SH-SY5Y (cell line): ENCODE data around the gene CLSTN2.

Source experiments
- GATA2 ChIP-seq: IDR thresholded peaks from 2 replicates; pipeline ENCODE4 v1.6.1; 2011; ENCODE audit warnings: mild to moderate bottlenecking, low read depth, low read length
- GATA3 ChIP-seq: IDR thresholded peaks from 2 replicates; pipeline ENCODE4 v1.6.1; 2011; ENCODE audit warnings: low read depth, mild to moderate bottlenecking, low read length, moderate library complexity

Gene CLSTN2

GRCh38 chr3:140391061-140391460 is 456.1 kb downstream of the CLSTN2 start:
- TF ChIP-seq GATA3 (no peak), GATA2 (no peak)

DNA sequence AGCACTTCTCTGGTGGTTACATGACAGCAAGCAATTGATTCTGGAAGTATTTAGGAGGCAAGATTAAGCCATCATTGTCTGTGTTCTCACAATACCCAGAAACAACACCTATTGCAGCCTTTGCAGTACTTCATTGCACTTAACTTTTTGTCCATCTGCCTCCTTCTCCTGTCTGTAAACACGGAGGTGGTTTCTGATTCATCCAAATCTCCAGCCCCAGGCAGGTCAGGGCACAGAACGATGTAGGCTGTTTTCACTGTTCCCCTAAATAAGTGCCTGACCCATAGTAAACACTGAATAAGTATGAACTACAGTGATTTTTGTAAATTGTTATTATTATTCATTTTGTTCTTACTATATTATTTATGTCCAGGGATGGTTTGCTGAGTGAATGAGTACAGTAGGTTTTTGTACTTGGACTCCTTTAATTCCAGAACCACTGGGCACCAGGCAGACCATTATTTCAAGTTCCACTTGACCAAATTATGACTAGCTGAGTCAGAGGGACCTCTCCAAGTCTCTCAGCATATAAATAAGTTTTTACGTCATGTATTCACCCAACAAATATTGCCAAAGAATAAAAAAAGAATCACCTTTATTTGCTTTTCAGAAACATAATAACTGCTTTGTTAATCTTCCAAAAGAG is 459.6 kb downstream of the CLSTN2 start:
- no peak for TF ChIP-seq GATA2
- no peak for TF ChIP-seq GATA3

DNA sequence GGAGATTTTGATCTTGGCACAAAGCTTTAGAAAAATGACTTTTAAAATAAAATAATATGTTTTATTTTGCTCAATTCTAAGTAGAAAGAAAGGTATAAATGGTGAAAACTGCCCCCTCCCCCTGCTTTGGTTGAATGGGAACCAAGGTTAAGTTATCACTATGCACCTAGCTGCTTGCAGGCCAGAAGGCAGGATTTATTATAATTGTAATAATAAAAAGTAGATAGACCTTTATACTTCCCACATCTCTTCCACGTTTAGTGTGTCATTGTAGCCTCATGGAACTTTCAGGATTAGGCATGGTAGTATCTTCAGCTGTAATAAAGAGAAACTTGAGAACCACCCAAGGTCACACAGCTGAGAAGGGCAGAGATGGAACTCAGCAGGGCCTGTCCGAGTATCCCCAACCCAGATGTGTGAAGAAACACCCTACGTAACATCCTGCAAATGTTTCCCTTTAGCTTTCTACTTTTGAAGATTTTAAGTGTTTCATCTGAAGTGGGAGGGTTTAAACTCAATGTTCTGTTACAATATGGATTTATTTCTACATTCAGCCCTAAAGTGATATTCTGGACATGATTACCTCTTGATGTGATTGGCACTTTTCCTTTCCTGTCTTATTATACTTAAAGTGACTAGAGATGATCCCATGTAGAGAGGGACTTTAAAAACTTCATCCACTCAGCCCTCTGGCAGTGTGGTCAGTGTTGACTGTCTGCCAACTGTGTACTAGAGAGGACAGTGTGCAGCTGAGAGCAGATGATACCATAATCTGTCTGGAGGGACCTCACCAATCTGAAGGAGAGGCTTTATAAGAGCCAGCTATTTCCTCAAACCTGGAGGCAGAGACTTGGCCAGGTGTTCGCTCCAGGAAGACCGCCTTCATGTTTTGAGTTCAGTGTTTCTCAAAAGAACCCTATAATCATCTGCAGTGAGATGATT is 460.4 kb downstream of the CLSTN2 start:
- TF ChIP-seq GATA3: no peak
- TF ChIP-seq GATA2: no peak

DNA sequence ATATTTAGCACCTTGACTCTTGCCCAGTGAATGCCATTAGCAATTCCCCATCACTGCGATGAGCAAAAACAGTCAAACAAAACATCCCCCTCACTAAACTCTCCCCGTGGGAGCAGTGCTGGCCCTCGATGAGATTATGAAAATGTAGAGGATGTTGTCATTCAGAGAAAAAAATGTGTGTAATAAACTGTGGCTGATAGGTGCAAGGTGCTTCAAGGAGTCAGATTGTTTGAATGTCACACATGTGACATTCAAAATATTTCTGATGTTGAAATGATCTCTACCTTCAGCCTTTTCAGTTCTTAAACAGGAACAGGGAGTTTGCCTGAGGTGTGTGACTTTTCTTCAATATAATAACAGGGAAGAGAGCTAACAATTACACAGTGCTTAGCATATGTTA is 461.1 kb downstream of the CLSTN2 start:
- TF ChIP-seq GATA3 (no peak), GATA2 (no peak)

- no peak for TF ChIP-seq GATA2
- TF ChIP-seq GATA3: no peak
Observed at GRCh38 chr3:140397847-140398246, 462.9 kb downstream of the CLSTN2 start.

DNA sequence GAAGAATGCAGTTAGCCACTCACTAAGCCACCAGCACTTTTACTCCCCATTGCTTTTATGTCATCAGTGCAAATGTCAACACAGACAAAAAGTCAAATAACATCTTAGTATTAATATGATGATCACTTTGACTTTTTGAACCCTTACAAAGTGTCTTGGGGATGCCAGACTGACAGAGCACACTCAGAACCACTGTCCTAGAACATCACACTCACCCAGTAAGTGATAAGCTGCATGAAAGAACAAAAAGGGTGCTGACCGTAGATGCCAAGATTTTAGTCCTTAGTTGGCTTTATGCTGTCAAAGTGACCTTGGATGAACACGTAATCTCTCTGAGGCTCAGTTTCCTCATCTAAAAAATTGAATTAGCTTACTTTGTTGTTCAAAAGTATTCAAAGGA is 463.4 kb downstream of the CLSTN2 start:
- TF ChIP-seq GATA2 (no peak), GATA3 (no peak)

- TF ChIP-seq GATA2: no peak
- TF ChIP-seq GATA3: no peak
Observed at GRCh38 chr3:140399871-140400270, 464.9 kb downstream of the CLSTN2 start.

GRCh38 chr3:140403079-140403478 is 468.1 kb downstream of the CLSTN2 start:
- TF ChIP-seq GATA2 (no peak), GATA3 (no peak)

DNA sequence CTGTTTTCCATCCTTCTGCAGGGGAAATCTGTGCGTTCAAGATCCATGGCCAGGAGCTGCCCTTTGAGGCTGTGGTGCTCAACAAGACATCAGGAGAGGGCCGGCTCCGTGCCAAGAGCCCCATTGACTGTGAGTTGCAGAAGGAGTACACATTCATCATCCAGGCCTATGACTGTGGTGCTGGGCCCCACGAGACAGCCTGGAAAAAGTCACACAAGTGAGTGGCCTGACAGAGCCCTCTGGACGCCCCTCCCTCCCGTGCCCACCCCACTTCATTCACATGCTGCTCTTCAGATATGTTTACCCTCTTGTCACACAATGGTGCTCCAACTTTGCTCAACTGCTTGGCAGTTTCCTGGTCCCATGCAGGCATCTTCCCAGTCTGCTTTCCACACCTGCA is 468.6 kb downstream of the CLSTN2 start:
- TF ChIP-seq GATA3 (no peak), GATA2 (no peak)

GRCh38 chr3:140406655-140407054 is 471.7 kb downstream of the CLSTN2 start:
- no peak for TF ChIP-seq GATA2
- no peak for TF ChIP-seq GATA3

DNA sequence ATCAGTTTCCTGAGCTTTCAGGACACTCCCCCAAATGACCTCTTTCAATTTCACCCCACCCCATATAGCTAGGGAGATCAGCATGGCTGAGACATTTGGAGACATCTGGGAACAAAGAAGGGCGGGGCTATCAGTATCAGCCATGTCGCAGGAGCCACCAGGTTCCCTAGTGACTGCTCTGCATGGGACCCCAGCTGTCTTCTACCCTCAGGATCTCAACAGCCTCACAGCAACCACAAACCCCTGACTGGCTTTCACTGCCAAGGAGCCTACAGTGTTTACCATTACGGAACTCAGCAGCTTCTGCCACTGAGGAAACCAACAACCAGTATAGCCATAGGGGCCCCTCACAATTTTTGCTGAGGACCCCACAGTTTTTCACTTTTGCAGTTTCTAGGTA is 473.3 kb downstream of the CLSTN2 start:
- TF ChIP-seq GATA3 (no peak), GATA2 (no peak)

GRCh38 chr3:140416666-140417065 is 481.7 kb downstream of the CLSTN2 start:
- TF ChIP-seq GATA2 (no peak), GATA3 (no peak)

DNA sequence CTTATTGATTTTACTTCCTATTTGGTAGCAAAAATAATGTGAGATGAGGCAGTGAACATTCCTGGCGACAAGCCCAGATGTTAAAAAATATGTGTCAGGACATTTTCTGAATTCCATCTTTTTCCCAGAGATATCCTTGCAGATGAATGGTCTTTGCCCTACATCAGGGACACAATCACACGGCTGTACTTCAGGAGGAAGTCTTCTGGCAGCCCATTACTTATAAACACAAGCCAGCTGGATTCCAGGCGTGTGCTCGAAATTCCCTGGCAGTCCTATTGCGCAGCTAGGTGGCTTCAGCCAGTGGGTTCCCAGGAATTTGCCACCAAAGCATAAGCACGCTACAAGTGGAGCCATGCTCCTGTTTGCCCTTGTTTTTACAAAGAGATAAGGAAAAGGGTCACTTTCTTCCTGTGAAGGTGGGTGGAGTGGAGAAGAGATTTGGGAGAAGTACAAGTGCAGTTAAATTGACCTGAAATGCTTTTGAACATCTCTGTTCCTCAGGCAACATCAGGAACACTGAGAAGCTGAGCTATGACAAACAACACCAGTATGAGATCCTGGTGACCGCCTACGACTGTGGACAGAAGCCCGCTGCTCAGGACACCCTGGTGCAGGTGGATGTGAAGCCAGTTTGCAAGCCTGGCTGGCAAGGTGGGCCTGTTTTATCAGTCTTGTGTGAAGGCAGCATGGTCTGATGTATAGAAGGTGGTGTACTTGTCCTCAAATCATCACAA is 485.8 kb downstream of the CLSTN2 start:
- TF ChIP-seq GATA2 (no peak), GATA3 (no peak)

DNA sequence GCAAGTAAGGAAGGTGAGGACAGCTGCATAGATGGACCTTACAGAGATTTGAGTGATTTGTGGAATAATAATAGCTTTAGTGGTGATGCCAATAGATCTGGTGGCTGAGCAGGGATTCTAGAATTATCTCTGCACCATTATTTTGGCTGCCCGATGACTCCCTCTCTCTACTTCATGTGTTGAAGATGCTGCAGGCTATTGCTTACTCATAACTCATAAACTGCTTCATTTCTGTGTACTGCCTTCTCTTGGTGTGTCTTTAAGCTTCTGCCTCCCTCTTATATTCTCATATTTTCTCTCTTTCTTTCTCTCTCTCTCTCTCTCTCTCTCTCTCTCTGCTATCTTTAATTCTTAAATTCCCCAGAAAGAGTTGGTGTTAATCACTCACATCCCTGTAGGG is 486.9 kb downstream of the CLSTN2 start:
- no peak for TF ChIP-seq GATA3
- TF ChIP-seq GATA2: no peak
